T-helper 1 cell treated with Interleukin-12 subunit alpha and Interleukin-12 subunit beta and Interleukin-4 antibody, amounts not matched to agents 30 ng/mL and 1 ng/mL, for 36 hours (primary cell): ENCODE data around the gene ST3GAL5. TPM values are rescaled to one million over a fixed set of nuclear protein-coding genes. Genes with fewer than 3 reads are reported as not detected.

Experiments used
- intact Hi-C: fragments of 100-400 bp; cut with micrococcal nuclease; formaldehyde crosslinking; loops from one replicate; pipeline ENCODE4 v1.15.1; 2024
- total RNA-seq: library from RNA; stranded (reverse); gene quantifications from 2 replicates; pipeline ENCODE4 v1.2.3, GENCODE V29; 2022

The ST3GAL5 gene
- total RNA-seq, 1 donor from 2014 or later, result 56.7 TPM

DNA sequence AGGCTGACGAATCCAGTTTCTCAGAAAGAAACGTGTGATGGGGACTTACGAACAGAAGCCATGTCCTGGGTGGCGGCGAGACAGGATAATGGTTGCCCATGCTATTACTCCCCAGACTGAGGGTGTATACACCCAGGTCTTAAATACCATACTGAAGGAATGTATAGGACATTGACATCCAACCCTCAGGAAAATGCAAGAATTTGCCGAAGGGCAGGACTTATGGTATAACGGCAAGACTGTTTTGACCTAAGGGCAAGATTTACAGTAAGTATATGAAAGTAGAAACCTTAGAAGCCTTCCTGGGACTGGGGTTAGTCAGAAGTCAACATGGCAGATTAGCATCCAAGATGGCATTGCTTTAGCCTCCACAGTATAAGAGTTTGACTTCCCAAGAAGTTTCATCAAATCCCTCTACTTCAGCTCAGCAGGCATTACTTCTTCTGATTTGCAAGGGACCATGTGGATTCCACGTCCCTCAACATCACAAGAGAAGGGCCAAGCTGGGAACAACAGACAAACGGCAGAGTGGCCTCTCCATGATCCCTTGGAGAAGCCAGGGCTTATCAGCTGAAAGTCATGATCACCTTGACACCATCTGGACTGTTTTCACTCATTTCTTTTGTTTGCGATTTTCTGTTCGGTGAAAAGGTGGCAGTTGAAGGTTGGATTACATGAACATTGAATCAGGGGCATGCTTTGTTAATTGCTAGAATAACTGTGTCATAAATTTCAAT, 21.1 kb downstream of the ST3GAL5 start:
- intact Hi-C loops, result loop anchor here (10.0 kb wide), 1 partner anchor 697 kb away; the partner anchor contains the start of gene CHMP3

DNA sequence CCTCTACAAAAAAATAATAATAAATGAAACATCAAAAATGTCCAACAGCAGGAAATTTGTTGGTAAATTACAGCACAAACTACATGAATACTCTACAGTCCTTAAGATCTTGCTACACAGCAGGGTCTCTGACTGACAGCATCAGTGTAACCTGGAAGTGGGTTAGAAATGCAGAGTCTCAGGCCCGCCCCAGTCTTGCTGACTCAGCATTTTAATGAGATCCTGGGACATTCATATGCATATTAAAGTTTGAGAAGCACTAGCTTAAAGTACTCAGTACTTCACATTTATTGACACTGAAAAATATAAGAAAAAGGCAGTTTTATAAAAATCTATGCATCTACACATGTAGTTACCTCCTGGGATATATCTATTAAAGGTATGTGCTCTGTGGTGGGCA, 21.7 kb downstream of the ST3GAL5 start:
- intact Hi-C loops, result loop anchor here (10.0 kb wide), 1 partner anchor 698 kb away; the partner anchor contains the start of gene CHMP3

DNA sequence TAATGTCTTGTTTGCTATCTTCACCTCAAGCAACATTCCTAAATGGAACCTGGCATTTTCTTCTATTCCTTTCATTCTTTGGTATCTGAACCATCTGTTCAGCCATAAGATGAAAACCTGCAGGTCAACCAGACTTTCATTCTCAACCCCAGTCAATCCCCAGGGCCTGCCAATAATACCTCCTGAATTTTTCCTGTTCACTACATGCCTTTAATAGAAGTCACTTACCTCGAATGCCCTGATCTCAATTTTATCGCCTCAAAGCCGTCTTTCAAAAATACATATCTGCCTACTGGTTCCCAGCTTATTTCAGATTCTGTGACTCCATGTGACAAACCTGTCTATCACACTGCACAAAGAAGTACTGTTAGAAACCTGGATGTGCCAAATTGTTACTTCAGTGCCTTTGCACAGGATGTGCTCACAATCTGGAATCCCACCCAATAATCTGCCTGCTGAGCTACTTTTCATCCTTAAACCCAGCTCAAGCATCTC, 22.6 kb downstream of the ST3GAL5 start:
- intact Hi-C loops, result loop anchor here (10.0 kb wide), 1 partner anchor 699 kb away; the partner anchor contains the start of gene CHMP3

DNA sequence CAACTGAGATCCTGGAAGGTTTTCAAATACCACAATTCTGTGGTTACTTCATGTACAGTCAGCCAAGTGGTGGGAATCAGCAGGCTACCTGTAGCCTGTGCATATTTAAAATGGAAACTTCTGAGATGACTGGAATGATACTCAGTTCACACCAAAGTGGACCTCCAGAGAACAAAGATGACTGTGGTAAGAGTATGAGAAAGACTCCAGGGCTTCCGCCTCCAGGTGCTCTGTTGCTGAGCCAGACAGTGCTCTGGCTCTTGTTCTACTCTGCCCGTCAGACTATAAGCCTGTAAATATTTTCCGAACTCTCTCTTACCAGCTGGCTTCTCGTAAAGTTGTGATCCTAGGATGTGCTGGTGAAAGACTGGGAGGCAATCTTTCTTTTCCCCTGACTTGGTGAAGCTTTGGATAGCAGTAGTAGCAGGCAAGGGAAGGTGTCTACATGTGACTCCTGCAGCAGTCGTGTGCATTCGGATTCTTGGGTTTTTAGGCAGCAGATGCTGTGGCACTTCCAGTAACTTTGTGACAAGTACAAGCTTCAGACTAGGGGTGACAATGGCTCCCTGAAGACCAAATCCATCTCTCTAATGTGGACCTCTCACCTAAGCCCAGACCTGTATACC, 23.1 kb downstream of the ST3GAL5 start:
- intact Hi-C loops, result loop anchor here (10.0 kb wide), 1 partner anchor 699 kb away; the partner anchor contains the start of gene CHMP3

DNA sequence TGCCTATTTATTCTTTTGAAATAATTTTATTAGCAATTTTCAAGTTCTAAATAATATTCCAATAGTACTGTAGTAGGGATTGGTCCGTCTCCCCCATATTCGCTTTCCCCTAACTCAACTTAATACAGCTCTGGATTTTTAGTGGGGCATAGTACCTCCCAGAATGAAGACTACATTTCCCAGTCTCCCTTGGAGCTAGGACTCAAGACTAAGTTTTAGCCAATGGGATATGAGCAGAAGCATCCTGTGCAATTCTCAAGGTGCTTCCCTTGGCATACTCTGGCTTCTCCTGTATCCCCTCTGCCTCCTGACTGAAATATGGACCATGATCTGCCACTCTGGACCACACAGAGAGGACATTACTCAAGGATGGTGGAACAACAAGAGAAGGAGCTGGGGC, 24.1 kb downstream of the ST3GAL5 start:
- intact Hi-C loops, result loop anchor here (10.0 kb wide), 1 partner anchor 700 kb away; the partner anchor contains the start of gene CHMP3

DNA sequence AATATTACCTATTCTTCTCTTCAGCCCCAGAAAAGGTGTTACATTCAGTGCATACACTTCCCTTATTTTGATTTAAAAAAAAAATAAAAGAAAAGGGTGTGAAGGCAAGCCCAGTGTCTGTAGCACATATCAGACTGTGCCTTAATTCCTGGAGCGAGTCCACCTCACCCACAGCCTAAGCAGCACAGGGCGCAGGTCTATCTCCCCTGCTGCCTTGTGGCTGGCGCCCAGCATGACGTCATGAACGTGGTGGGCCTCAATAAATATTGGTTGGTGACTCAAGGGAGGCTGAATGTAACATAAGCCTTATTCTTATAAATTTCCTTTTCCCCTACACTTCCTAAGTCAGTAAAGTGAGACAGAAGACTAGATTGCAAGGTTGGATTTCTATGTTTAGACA, 26.4 kb downstream of the ST3GAL5 start:
- intact Hi-C loops, result loop anchor here (10.0 kb wide), 1 partner anchor 702 kb away; the partner anchor contains the start of gene CHMP3

DNA sequence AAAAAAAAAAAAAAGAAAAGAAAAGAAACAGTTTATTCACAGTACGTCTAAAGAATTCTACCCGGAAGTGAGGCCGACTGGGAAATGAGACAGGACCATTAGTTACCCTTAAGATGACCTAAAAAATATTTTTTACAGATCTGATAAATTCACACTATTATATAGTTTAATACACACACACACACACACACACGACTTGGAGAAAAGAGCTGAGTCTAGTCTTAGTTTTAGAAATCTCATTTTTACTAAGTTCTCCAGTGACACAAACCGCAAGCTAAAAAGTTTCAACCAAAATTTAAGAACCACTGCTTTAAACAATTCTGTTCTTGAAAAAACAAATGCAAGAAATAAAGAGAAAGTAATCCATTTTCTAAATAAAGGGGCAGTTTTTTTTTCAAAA, 27.1 kb downstream of the ST3GAL5 start:
- intact Hi-C loops, result loop anchor here (1.0 to 10.0 kb wide), 2 partner anchors 8 to 703 kb away; partner anchors contain the start of gene CHMP3

DNA sequence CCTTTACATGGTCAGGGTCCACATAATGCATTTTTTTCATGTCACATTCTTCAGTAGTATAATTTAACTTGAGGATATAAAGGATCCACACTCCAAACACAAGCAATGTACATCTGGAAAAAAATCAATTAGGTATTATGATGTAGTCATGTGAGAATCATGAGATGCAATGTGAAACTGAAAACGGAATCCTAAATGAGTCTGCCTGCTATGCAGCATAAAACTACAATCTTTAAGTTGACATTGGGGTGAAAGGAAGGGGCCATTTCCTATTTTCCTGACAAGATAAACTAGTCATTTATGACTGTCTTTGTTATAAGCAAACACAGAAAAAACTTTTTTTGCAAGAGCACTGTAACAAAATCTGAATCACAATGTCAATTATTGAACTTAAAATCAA, 27.6 kb downstream of the ST3GAL5 start:
- intact Hi-C loops, result loop anchor here (1.0 to 10.0 kb wide), 2 partner anchors 8 to 704 kb away; partner anchors contain the start of gene CHMP3

DNA sequence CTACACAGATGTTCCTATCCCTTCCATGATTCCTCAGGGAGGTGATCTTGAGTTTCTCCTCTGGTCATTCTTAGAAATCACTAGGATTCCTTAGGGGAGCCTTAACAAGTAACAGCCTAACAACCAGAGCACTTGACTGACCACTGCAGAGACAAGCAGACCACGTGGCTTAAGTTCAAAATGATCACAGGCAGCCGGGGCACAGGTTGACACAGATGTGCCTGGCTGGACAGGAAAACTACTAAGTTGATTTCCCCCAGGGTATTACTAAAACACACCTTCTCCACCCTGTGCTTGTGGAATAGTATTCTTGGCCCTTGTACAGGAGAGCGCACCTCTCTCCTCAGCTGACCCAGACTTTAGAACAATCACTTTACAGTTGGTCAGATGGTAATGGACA, 29.9 kb downstream of the ST3GAL5 start:
- intact Hi-C loops, result no loop called here

DNA sequence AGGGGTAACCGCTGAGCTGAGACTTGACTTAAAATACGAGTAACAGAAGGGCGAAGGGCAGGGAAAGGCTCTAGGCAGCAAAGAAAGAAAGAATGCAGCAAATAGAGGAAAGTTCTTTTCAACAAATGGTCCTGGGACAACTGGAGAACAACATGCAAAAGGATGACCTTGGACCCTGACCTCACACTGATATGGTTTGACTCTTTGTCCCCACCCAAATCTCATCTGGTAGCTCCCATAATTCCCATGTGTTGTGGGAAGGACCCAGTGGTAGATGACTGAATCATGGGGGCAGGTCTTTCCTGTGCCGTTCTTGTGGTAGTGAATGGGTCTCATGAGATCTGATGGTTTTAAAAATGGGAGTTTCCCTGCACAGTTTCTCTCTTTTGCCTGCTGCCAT, 33.9 kb downstream of the ST3GAL5 start:
- intact Hi-C loops, result loop anchor here (2.0 kb wide), 1 partner anchor 340 kb away; the partner anchor contains the start of gene IMMT

DNA sequence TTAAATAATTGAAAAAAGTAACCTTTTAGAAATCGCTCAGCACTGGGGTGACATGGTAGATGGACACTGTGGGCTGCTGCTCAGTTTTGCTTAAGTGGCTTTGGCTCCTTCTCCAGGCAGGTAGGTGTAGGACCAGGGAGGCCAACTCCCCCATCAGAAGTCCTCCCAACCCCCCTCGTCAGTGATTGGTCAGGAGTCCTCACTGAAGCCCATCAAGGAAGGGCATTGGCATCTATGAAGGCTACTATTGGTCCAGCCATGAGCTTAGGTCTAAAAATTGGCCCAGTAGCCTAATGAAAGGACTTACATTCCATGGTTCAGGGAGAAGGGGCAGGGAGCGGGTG, 34.7 kb downstream of the ST3GAL5 start:
- intact Hi-C loops, result loop anchor here (2.0 kb wide), 1 partner anchor 341 kb away; the partner anchor contains the start of gene IMMT

DNA sequence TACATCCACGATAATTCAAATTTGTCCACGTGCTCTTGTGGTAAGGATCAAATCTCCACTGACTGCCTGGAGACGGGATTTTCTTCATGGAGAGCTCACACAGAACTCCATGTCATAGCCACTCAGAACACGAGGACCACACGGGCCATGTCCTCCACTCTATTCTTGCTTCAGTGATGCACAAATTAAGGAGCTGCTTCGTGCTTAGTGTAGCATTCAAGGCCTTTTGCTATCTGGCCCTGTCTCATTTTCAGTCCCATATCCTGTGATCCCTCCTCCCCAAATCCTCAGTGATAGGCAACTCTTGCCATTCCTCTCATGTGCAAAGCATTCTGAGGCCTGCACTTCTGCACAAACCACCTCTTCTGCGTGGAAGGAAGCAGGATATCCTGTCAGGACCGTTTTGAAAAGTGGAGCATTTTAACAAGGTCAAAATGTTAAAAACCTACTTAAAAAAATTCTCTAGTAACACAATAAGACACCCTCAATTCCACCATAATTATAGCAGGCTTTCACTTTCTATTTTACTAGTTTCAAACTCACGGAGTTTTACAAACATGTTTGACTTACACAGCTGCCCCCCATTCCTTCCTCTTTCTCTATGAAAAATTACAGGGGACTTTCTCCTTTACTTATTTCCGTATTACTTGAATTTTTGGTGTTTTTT, 35.2 kb downstream of the ST3GAL5 start:
- intact Hi-C loops, result loop anchor here (1.0 to 2.0 kb wide), 11 partner anchors 8 to 769 kb away; partner anchors contain the start of genes IMMT, POLR1A and RNF103

DNA sequence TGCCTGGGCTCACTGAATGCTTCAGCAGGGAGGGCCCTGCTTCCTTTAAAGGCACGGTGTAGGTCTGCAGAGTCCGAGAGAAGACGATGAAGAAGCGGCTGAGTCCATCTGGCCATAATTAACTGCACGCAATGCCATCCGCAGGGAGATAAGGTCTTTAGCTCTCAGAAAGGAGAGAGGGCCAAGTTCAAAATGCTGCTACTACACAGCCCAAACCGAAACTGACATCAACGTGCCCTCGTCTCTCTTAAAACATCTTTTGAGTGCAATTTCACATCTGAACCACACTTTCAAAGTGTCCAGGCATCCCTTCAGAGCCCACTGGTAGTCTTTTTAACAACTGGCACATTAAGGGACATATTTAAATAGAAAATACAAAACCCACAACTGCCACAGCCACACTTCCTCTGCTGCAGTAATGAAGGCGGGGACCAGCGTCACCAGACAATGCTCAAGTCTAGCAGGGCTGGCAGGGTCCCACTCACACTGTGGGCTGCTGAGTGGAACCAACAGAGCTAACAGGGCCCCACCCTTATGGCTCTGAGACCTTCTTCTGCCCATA, 35.8 kb downstream of the ST3GAL5 start:
- intact Hi-C loops, result loop anchor here (1.0 to 2.0 kb wide), 10 partner anchors 8 to 770 kb away; partner anchors contain the start of genes POLR1A and RNF103

DNA sequence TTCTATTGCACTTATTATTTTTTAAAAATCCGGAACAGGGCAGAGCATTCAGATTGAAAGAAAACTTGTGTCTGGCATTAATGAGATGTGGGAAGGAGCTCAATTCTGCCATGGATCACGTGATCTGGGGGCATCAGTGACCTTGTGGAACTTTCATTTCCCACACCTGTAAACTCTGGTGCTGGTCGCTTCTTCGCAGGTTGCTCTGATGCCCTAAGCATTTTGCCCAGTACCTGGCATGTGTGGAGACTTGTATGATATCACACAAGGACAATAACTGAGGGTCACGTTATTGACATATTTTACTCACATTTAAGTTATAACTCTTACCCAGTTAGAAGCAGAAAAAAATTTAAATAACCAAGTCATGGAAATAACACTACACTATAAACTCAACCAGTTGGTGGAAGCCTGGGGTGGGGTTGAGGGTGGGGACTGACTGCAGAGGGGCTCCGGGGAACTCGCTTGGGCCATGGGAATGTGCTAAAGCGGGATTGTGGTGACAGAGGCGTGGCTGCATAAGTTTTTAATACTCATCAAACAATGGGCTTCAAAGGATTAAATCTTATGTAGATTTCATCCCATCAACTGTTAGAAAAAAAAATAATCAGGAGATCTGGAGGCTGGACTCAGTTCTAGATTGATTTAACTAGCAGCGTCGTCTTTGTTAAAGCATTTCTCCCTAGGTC, 36.5 kb downstream of the ST3GAL5 start:
- intact Hi-C loops, result loop anchor here (2.0 kb wide), 2 partner anchors 143 to 771 kb away; partner anchors contain the start of gene RNF103

DNA sequence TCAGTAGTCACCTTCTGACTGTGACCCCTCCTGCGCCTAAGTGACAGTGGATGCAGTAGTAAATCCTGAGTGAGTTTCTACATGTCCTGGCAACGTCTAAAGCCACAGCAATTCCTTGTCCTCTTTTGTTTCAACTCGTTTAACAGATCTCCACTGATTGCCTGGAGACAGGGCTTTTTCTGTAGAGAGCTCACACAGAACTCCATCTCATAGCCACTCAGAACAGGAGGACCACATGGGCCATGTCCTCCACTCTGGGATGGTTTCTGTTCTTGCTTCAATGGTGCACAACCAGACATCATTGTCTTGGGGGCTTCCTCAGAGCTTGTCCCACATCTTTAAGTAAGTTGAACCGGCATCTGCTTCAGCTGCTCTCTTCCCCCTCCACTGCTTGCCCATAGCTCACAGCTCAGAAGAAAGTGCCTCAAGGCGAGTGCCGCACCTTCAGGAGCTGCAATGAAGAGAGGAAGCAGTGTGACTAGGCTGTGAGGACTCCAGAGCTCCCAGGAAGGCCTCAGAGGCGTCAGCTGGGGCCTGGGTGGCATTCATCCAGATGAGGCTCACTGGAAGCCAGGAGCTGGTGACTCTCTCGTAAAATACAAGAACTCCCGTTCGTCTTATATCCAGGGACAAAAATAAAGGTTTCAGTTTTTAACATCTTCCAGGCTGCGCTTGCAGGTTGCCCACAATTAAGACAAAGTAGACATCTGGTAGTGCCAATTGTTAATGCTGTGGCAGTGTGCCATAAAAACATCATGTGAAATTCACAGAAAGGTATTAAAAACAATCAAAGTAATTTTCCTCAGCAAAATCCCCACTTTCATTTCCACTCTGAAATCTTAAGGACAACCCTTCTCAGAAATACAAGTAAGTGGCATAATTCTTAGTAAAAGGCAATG, 37.3 kb downstream of the ST3GAL5 start:
- intact Hi-C loops, result loop anchor here (2.0 kb wide), 2 partner anchors 143 to 771 kb away; partner anchors contain the start of gene RNF103

DNA sequence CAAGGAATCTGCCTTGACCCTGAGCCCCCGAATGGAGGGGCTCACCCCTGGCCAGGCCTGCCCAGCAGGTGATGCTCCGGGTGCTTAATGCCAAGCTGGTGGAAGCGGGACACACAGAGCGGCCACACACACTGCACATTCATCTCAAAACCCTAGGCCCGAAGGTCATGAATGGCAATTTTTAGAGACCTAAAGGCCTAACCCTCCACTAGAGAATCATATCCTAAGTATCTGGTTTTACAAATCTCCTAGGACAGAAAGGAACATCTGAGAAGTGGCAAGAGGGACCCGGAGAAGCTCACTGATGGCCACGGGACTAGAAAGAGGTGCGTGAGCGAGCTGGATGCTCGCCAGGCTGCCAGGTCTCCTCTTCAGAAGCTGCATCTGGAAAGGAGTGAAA, 38.3 kb downstream of the ST3GAL5 start:
- intact Hi-C loops, result no loop called here

DNA sequence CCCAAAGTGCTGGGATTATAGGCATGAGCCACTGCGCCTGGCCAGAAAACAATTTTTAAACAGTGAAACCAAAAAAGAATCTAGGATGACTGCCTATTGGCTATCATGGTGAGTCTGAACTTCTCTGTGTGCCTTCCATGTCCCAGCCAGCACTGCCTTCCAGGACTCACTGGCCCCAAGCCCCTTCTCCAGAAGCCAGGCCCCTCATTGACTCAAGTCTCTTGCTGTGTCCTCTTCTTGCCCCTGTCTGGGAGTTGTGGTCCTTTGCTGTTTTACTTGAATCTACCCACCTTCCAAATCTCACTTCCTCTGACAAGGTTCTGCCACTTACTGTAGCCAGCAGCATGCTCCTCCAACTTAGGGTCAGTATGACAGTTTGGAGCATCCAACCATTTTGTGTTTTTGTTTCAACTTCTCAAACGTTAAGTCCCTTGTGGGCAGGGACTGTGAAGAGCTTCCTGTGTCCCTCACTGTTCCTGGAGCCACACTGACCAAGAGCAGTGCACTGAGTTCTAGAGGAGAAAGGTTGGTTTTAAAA, 41.7 kb downstream of the ST3GAL5 start:
- intact Hi-C loops, result no loop called here

DNA sequence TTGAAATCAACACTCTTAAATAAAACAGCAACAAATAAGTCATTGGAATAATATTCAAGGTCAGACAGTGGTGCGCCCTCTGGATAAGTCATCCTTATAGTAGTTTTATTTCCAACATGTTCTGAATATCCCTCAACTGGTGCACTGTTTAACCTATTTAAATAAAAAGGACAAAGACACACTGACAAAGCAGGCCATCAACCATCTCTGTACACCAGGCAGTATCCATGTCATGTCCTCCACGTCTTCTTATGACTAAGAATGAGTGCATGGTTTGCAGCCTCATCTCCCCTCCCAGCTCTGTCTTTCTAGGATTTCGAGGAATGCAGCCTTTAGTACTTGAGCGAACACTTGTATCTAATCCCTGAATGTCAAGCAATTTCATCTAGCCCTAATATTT, 42.4 kb downstream of the ST3GAL5 start:
- intact Hi-C loops, result no loop called here

DNA sequence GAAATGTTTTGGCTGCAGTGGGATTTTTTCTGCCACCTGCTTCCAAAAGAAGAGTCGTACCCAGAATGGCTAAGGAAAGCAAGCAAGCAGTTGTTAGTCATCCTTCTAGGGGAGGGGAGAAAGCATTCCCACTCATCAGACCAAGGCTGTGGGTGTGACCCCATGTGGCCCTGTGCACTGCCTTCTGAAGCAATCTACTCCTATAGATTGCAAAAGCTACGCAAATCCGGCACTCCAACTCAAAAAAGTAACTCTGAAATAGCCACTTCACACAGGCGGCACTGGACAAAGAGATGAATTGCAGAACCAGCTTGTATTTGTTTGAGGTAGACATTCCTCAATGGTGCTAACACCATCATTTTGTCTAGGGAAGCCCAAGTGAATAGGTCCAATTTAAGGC, 44.3 kb downstream of the ST3GAL5 start:
- intact Hi-C loops, result no loop called here
